ENCODE data around the gene CDH16.

The CDH16 gene

GRCh38 chr16:66926171-66926947 is 7.7 kb upstream of the CDH16 start:
- peak overlapping the region; percentile 27 for H3K9ac ChIP-seq (ENCODE audit: low read depth, low read length)
- H3K4me3 ChIP-seq (ENCODE audit: low read length): no peak overlapping the region
- H3K9me3 ChIP-seq (replicated peaks; ENCODE audit: low read length): no peaks in the 10 kb centered on the region
- H3K27me3 ChIP-seq (ENCODE audit: control insufficient read depth, insufficient read depth, low read length): peaks cover 9% of the 10 kb centered on the region
- H3K4me2 ChIP-seq (ENCODE audit: low read length): peak overlapping the region; percentile 25
- H3K36me3 ChIP-seq (ENCODE audit: insufficient read depth, low read length): no peaks in the 10 kb centered on the region
- H3K4me1 ChIP-seq (ENCODE audit: control insufficient read depth, insufficient read depth, low read length): peaks cover 49% of the 10 kb centered on the region

DNA sequence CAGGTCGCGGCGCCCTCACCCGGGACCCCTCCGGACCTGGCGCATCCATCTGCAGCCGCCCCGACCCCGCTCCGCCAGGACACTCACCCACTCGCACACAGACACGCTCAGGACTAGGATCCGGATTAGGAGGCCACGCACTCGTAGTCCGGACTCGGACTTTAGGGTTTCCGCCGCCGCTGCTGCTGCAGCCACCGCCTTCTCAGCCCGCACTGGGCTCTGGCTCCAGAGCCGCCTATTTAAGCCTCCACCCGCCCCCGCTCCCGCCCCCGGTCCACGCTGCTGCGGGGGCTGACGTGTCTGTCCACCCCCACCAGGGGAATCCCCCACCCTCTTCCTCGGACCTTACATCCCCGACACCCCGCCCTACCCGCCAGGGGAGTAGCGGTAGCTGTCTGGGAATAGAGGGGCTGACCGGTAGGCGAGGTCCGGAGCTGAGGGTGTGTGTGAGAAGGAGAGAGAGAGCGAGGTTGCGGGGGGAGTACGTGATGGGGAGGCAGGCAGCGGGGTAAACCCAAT is 6.7 kb upstream of the CDH16 start, which contains the start of gene RRAD:
Gene RRAD, minus strand, starts transcription at position 214 of the 519 bp plus-strand sequence. CDS start 356 bp downstream, outside the sequence.
- Histone ChIP-seq H3K27me3 (ENCODE audit: control insufficient read depth, insufficient read depth, low read length) (peaks cover 15% of the 10 kb centered on the region), H3K9ac (ENCODE audit: low read depth, low read length) (peak within 1 kb of the TSS; percentile 27), H3K36me3 (ENCODE audit: insufficient read depth, low read length) (no peaks in the 10 kb centered on the region), H3K9me3 (replicated peaks; ENCODE audit: low read length) (no peaks in the 10 kb centered on the region), H3K4me1 (ENCODE audit: control insufficient read depth, insufficient read depth, low read length) (peaks cover 49% of the 10 kb centered on the region), H3K4me2 (ENCODE audit: low read length) (peak within 1 kb of the TSS; percentile 72), H3K4me3 (ENCODE audit: low read length) (peak within 1 kb of the TSS; percentile 48)

DNA sequence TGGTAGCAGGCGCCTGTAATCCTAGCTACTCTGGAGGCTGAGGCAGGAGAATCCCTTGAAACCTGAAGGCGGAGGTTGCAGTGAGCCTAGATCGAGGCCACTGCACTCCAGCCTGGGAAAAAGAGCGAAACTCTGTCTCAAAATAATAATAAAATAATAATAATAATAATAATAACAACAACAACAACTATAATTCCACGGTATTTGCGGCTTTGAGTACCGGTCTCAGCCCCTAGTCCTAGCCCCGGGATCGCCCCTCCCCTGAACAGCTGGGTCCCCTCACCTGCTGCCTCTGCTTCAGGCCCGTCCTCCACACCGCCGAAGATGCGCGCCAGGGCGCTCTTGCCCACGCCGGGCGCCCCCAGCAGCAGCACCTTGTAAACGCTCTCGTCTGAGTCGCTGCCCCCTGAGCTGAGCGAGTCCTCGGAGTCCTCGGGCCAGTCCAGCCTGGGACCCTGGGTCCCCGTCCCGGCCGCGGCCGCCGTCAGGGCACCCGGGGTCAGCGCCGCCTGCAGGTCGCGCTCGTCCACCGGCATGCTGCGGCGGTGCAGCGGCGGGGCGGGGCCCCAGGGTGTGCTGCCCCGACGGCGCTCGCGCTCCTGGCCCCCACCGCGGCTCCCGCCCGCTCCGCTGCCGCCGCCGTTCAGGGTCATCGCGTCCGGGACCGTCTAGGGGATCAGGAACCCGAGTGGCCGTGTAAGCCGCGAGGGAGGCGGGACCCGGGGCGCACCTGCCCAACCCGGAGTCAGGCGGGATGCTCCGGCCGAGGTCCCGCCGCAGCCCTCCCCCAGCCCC is 6.0 kb upstream of the CDH16 start:
- no peaks in the 10 kb centered on the region for H3K36me3 ChIP-seq (ENCODE audit: insufficient read depth, low read length)
- H3K9ac ChIP-seq (ENCODE audit: low read depth, low read length): no peak overlapping the region
- no peaks in the 10 kb centered on the region for H3K9me3 ChIP-seq (replicated peaks; ENCODE audit: low read length)
- peak overlapping the region; percentile 72 for H3K4me2 ChIP-seq (ENCODE audit: low read length)
- H3K4me3 ChIP-seq (ENCODE audit: low read length): peak overlapping the region; percentile 48
- H3K27me3 ChIP-seq (ENCODE audit: control insufficient read depth, insufficient read depth, low read length): peaks cover 21% of the 10 kb centered on the region
- peaks cover 49% of the 10 kb centered on the region for H3K4me1 ChIP-seq (ENCODE audit: control insufficient read depth, insufficient read depth, low read length)

GRCh38 chr16:66923866-66924265 is 5.2 kb upstream of the CDH16 start:
- Histone ChIP-seq H3K27me3 (ENCODE audit: control insufficient read depth, insufficient read depth, low read length) (peaks cover 29% of the 10 kb centered on the region), H3K9ac (ENCODE audit: low read depth, low read length) (no peak overlapping the region), H3K4me3 (ENCODE audit: low read length) (no peak overlapping the region), H3K4me2 (ENCODE audit: low read length) (no peak overlapping the region), H3K4me1 (ENCODE audit: control insufficient read depth, insufficient read depth, low read length) (peaks cover 49% of the 10 kb centered on the region), H3K9me3 (replicated peaks; ENCODE audit: low read length) (no peaks in the 10 kb centered on the region), H3K36me3 (ENCODE audit: insufficient read depth, low read length) (no peaks in the 10 kb centered on the region)

DNA sequence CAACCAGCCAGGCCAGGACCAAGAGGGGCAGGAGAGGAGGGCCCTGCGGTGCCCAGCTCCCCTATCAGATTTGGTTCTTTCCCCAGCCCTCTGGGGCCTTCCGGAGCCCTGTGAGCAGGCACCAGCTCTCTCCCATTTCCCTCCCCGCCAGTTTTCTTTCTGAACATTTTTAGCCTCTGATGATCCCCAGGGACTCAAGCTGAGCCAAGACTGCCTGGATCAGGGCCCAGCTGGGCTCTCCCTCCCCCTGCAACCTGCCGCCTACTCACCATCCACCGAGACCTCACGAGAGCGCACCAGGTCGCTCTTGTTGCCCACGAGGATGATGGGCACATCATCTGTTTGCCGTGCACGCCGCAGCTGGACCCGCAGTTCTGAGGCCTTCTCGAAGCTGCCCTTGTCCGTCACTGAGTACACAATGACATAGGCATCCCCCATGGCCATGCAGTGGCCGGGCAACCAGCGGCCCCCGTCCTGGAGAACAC is 4.6 kb upstream of the CDH16 start:
- Histone ChIP-seq H3K4me2 (ENCODE audit: low read length) (peak overlapping the region; percentile 43), H3K4me1 (ENCODE audit: control insufficient read depth, insufficient read depth, low read length) (peaks cover 45% of the 10 kb centered on the region), H3K27me3 (ENCODE audit: control insufficient read depth, insufficient read depth, low read length) (peaks cover 30% of the 10 kb centered on the region), H3K36me3 (ENCODE audit: insufficient read depth, low read length) (no peaks in the 10 kb centered on the region), H3K9me3 (replicated peaks; ENCODE audit: low read length) (no peaks in the 10 kb centered on the region), H3K4me3 (ENCODE audit: low read length) (no peak overlapping the region), H3K9ac (ENCODE audit: low read depth, low read length) (no peak overlapping the region)

- Histone ChIP-seq H3K4me3 (ENCODE audit: low read length) (no peak overlapping the region), H3K4me2 (ENCODE audit: low read length) (no peak overlapping the region), H3K9ac (ENCODE audit: low read depth, low read length) (no peak overlapping the region), H3K36me3 (ENCODE audit: insufficient read depth, low read length) (no peaks in the 10 kb centered on the region), H3K4me1 (ENCODE audit: control insufficient read depth, insufficient read depth, low read length) (peaks cover 31% of the 10 kb centered on the region), H3K9me3 (replicated peaks; ENCODE audit: low read length) (no peaks in the 10 kb centered on the region), H3K27me3 (ENCODE audit: control insufficient read depth, insufficient read depth, low read length) (peaks cover 37% of the 10 kb centered on the region)
Observed at GRCh38 chr16:66921729-66922450, 3.2 kb upstream of the CDH16 start.

GRCh38 chr16:66920924-66921680 is 2.4 kb upstream of the CDH16 start:
- peaks cover 44% of the 10 kb centered on the region for H3K27me3 ChIP-seq (ENCODE audit: control insufficient read depth, insufficient read depth, low read length)

GRCh38 chr16:66920299-66920590 is 1.6 kb upstream of the CDH16 start:
- Histone ChIP-seq H3K9me3 (replicated peaks; ENCODE audit: low read length) (no peaks in the 10 kb centered on the region), H3K4me2 (ENCODE audit: low read length) (no peak overlapping the region), H3K4me3 (ENCODE audit: low read length) (no peak overlapping the region), H3K9ac (ENCODE audit: low read depth, low read length) (no peak overlapping the region), H3K27me3 (ENCODE audit: control insufficient read depth, insufficient read depth, low read length) (peaks cover 50% of the 10 kb centered on the region), H3K36me3 (ENCODE audit: insufficient read depth, low read length) (no peaks in the 10 kb centered on the region), H3K4me1 (ENCODE audit: control insufficient read depth, insufficient read depth, low read length) (peaks cover 17% of the 10 kb centered on the region)

More at GRCh38 chr16:66920924-66921680, 2.4 kb upstream of the CDH16 start:
- H3K9ac ChIP-seq (ENCODE audit: low read depth, low read length): no peak overlapping the region
- H3K36me3 ChIP-seq (ENCODE audit: insufficient read depth, low read length): no peaks in the 10 kb centered on the region
- no peak overlapping the region for H3K4me2 ChIP-seq (ENCODE audit: low read length)
- peaks cover 24% of the 10 kb centered on the region for H3K4me1 ChIP-seq (ENCODE audit: control insufficient read depth, insufficient read depth, low read length)
- no peak overlapping the region for H3K4me3 ChIP-seq (ENCODE audit: low read length)
- H3K9me3 ChIP-seq (replicated peaks; ENCODE audit: low read length): no peaks in the 10 kb centered on the region

DNA sequence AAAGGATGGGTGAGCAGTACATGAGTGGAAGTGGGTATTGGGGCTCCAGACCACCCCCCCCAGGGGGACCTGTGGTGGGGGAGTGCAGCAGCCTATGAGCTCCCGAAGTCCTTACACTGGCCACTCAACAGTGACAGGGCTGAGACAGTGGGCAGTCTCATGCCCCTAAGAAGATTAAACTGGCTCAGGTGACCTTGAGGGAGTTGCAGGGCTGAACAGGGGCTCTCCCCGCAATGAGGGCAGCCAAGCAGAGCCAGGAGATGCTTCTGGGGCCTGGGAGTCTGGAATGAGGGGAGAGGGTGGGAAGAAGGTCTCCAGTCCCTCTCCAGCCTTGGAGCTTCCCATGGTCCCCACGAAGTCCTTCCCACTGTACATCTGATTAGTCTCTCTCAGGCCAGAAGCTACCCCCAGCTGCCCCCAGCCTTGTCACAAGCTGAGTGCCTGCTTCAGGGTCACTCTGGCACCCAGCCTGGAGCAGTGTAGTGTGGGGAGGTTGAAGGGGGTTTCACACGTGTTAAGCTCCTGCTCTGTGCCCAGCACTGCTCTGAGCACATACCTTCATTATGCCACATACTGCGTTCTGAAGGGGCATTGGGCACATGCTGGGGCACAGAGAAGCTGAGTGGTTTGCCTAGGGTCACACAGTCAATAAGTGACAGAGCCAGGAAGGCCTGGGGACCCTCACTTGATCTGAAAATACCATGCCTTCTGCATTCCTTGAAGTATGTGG is 1.0 kb upstream of the CDH16 start:
- no peak overlapping the region for H3K9ac ChIP-seq (ENCODE audit: low read depth, low read length)
- no peak overlapping the region for H3K4me2 ChIP-seq (ENCODE audit: low read length)
- H3K9me3 ChIP-seq (replicated peaks; ENCODE audit: low read length): no peaks in the 10 kb centered on the region
- no peak overlapping the region for H3K4me3 ChIP-seq (ENCODE audit: low read length)
- H3K4me1 ChIP-seq (ENCODE audit: control insufficient read depth, insufficient read depth, low read length): peaks cover 13% of the 10 kb centered on the region
- H3K36me3 ChIP-seq (ENCODE audit: insufficient read depth, low read length): no peaks in the 10 kb centered on the region
- peaks cover 54% of the 10 kb centered on the region for H3K27me3 ChIP-seq (ENCODE audit: control insufficient read depth, insufficient read depth, low read length)

GRCh38 chr16:66918355-66918754 is 330 bp downstream of the CDH16 start:
- Histone ChIP-seq H3K9ac (ENCODE audit: low read depth, low read length) (no peak overlapping the region), H3K27me3 (ENCODE audit: control insufficient read depth, insufficient read depth, low read length) (peaks cover 49% of the 10 kb centered on the region)

More at GRCh38 chr16:66918355-66918754, 330 bp downstream of the CDH16 start:
- Histone ChIP-seq H3K9me3 (replicated peaks; ENCODE audit: low read length) (no peaks in the 10 kb centered on the region), H3K4me3 (ENCODE audit: low read length) (no peak overlapping the region), H3K4me1 (ENCODE audit: control insufficient read depth, insufficient read depth, low read length) (peaks cover 6% of the 10 kb centered on the region), H3K36me3 (ENCODE audit: insufficient read depth, low read length) (no peaks in the 10 kb centered on the region), H3K4me2 (ENCODE audit: low read length) (no peak overlapping the region)
